ENCODE measurements around the gene KRT77.

KRT77 gene

GRCh38 chr12:52727037-52727436 lies 23.7 kb upstream of the KRT77 start:
- no peak for DNase-seq (ENCODE audit: low spot score)
- TF ChIP-seq, protein P1, sequence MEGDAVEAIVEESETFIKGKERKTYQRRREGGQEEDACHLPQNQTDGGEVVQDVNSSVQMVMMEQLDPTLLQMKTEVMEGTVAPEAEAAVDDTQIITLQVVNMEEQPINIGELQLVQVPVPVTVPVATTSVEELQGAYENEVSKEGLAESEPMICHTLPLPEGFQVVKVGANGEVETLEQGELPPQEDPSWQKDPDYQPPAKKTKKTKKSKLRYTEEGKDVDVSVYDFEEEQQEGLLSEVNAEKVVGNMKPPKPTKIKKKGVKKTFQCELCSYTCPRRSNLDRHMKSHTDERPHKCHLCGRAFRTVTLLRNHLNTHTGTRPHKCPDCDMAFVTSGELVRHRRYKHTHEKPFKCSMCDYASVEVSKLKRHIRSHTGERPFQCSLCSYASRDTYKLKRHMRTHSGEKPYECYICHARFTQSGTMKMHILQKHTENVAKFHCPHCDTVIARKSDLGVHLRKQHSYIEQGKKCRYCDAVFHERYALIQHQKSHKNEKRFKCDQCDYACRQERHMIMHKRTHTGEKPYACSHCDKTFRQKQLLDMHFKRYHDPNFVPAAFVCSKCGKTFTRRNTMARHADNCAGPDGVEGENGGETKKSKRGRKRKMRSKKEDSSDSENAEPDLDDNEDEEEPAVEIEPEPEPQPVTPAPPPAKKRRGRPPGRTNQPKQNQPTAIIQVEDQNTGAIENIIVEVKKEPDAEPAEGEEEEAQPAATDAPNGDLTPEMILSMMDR (IDR thresholded peaks at IDR 0.05; ENCODE audit: poor library complexity, severe bottlenecking) = no peak
- Histone ChIP-seq H3K4me3 (ENCODE audit: severe bottlenecking) (no peak overlapping the region), H3K36me3 (ENCODE audit: low read depth) (no peaks in the 10 kb centered on the region), H3K4me1 (ENCODE audit: insufficient read depth, poor library complexity, severe bottlenecking) (no peaks in the 10 kb centered on the region), H3K27me3 (ENCODE audit: insufficient read depth, poor library complexity, severe bottlenecking) (no peaks in the 10 kb centered on the region), H3K9me3 (ENCODE audit: severe bottlenecking) (no peaks in the 10 kb centered on the region), H3K27ac (ENCODE audit: poor library complexity, severe bottlenecking) (no peak overlapping the region)
- ATAC-seq (ENCODE audit: low read depth) = no peak

DNA sequence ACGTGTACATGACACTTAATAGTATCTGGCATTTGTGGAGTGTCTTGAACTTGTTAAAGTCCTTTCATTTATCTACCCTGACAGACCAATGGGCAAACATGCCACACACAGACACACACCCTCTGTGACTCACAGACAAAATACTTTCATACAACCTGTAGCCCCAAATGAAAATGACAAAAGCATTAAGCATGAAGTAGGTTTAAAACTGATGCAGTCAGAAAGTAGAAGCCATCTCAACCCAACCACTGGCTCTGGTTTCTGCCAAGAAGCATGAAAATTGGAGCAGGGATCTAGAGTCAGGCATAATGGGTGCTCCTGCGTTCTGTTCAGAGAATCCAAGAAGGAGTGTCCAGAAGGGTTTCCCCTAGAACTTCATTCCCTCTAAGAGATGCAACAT lies 23.1 kb upstream of the KRT77 start:
- H3K4me3 ChIP-seq (ENCODE audit: severe bottlenecking) = no peak overlapping the region
- TF ChIP-seq, protein P1 (IDR thresholded peaks at IDR 0.05; ENCODE audit: poor library complexity, severe bottlenecking) = no peak
- H3K36me3 ChIP-seq (ENCODE audit: low read depth) = no peaks in the 10 kb centered on the region
- no peaks in the 10 kb centered on the region for H3K4me1 ChIP-seq (ENCODE audit: insufficient read depth, poor library complexity, severe bottlenecking)
- no peak overlapping the region for H3K27ac ChIP-seq (ENCODE audit: poor library complexity, severe bottlenecking)
- DNase-seq (ENCODE audit: low spot score) = no peak
- no peaks in the 10 kb centered on the region for H3K27me3 ChIP-seq (ENCODE audit: insufficient read depth, poor library complexity, severe bottlenecking)
- ATAC-seq (ENCODE audit: low read depth) = no peak
- H3K9me3 ChIP-seq (ENCODE audit: severe bottlenecking) = no peaks in the 10 kb centered on the region

- H3K9me3 ChIP-seq (ENCODE audit: severe bottlenecking) = no peaks in the 10 kb centered on the region
- no peaks in the 10 kb centered on the region for H3K4me1 ChIP-seq (ENCODE audit: insufficient read depth, poor library complexity, severe bottlenecking)
- no peak overlapping the region for H3K4me3 ChIP-seq (ENCODE audit: severe bottlenecking)
- ATAC-seq (ENCODE audit: low read depth) (no peak), DNase-seq (ENCODE audit: low spot score) (no peak)
- no peak overlapping the region for H3K27ac ChIP-seq (ENCODE audit: poor library complexity, severe bottlenecking)
- TF ChIP-seq, protein P1 (IDR thresholded peaks at IDR 0.05; ENCODE audit: poor library complexity, severe bottlenecking) = no peak
- H3K27me3 ChIP-seq (ENCODE audit: insufficient read depth, poor library complexity, severe bottlenecking) = no peaks in the 10 kb centered on the region
- no peaks in the 10 kb centered on the region for H3K36me3 ChIP-seq (ENCODE audit: low read depth)
These were observed 21.1 kb upstream of the KRT77 start for GRCh38 chr12:52724384-52724783.

- TF ChIP-seq, protein P1 (IDR thresholded peaks at IDR 0.05; ENCODE audit: poor library complexity, severe bottlenecking) = no peak
- Histone ChIP-seq H3K4me3 (ENCODE audit: severe bottlenecking) (no peak overlapping the region), H3K27me3 (ENCODE audit: insufficient read depth, poor library complexity, severe bottlenecking) (no peaks in the 10 kb centered on the region), H3K36me3 (ENCODE audit: low read depth) (no peaks in the 10 kb centered on the region), H3K27ac (ENCODE audit: poor library complexity, severe bottlenecking) (no peak overlapping the region), H3K4me1 (ENCODE audit: insufficient read depth, poor library complexity, severe bottlenecking) (no peaks in the 10 kb centered on the region), H3K9me3 (ENCODE audit: severe bottlenecking) (no peaks in the 10 kb centered on the region)
- ATAC-seq (ENCODE audit: low read depth) (no peak), DNase-seq (ENCODE audit: low spot score) (no peak)
These were observed 19.4 kb upstream of the KRT77 start for GRCh38 chr12:52722680-52723079.

GRCh38 chr12:52721838-52722470 lies 18.6 kb upstream of the KRT77 start:
- Histone ChIP-seq H3K4me1 (ENCODE audit: insufficient read depth, poor library complexity, severe bottlenecking) (no peaks in the 10 kb centered on the region), H3K36me3 (ENCODE audit: low read depth) (no peaks in the 10 kb centered on the region), H3K27me3 (ENCODE audit: insufficient read depth, poor library complexity, severe bottlenecking) (no peaks in the 10 kb centered on the region), H3K27ac (ENCODE audit: poor library complexity, severe bottlenecking) (no peak overlapping the region), H3K4me3 (ENCODE audit: severe bottlenecking) (no peak overlapping the region), H3K9me3 (ENCODE audit: severe bottlenecking) (no peaks in the 10 kb centered on the region)
- DNase-seq (ENCODE audit: low spot score) (no peak), ATAC-seq (ENCODE audit: low read depth) (no peak)
- TF ChIP-seq, protein P1 (IDR thresholded peaks at IDR 0.05; ENCODE audit: poor library complexity, severe bottlenecking) = no peak
